A673 (cell line): ENCODE results near the gene TEAD1.

Experiments used
- CTCF ChIP-seq: fragments of 300-800, 200-600 bp; sonication (generic); conservative IDR thresholded peaks from 2 replicates; pipeline ENCODE4 v1.5.1; 2017; ENCODE audit warnings: low read depth, mild to moderate bottlenecking, antibody characterized with exemption, low read length, moderate library complexity, mixed read lengths
- EZH2 ChIP-seq: fragments of 200-600 bp; sonication (generic); IDR thresholded peaks from 2 replicates; pipeline ENCODE4 v1.6.1; 2017; ENCODE audit warnings: borderline replicate concordance, low read depth, mild to moderate bottlenecking, mixed read lengths, antibody characterized with exemption, low read length; ENCODE audit not compliant: poor library complexity, severe bottlenecking

GRCh38 chr11:12773591-12773990 lies 99.4 kb downstream of the TEAD1 start:
- TF ChIP-seq CTCF (no peak), EZH2 (no peak)
